Islet precursor cell (in vitro differentiated cells): ENCODE data around the gene PARP8.
"Not testable (repeated sequence)": the region's sequence is repeated elsewhere in the genome, so short reads cannot be mapped to it uniquely, and the experiment has no call there.

Experiments used
- DNase-seq: peaks from one replicate; pipeline ENCODE4 v3.0.0-alpha.2; 2018

PARP8 gene

DNA sequence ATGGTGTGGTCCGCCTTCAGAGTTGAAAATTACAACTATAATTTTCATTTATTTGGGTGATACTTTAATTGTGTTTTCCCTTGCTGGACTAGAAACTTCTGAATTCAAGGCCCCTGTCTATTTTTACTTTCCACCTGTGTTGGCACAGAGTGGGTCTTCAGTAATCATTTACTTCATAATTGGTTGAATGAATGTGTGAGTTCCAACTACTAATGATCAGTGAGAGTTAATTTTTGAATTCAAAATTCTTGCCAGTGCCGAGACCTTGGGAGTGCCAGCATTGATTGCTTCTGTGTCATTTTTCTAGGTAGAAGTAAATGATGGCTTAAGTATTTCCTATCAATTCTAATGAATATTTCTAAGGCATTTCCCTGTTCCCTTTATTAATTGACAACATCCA lies 61.4 kb downstream of the PARP8 start:
- DNase-seq = no peak

DNA sequence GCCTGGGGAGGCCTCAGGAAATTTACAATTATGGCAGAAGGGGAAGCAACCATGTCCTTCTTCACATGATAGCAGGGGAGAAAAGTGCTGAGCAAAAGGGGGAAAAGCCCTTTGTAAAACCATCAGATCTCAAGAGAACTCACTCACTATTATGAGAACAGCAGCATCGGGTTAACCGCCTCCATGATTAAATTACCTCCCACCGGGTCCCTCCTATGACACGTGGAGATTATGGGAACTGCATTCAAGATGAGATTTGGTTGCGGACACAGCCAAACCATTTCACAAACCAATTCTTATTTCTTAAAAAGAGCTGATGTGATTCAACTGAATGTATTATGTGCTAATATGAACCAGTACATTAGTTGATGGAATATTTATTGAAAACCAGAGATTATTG lies 63.9 kb downstream of the PARP8 start:
- DNase-seq = no peak

DNA sequence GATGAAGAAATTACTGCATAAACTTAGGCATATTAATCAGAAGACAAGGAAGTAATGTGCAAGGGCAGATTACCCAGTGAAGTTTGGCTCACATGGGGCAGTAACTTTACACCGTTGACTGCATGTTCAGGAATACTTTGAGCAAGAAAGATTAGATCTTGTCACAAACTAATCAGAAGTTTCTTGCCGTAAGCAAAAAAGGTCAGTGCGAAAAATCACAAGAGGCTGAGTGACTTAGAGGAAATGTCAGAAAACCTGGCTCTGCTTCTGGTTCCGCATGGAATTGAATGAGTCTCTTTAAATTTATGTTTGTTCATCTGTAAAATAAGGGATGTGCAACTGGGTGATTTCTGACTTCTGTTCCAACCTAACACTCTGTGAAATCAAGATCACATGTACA lies 64.4 kb downstream of the PARP8 start:
- DNase-seq = no peak

DNA sequence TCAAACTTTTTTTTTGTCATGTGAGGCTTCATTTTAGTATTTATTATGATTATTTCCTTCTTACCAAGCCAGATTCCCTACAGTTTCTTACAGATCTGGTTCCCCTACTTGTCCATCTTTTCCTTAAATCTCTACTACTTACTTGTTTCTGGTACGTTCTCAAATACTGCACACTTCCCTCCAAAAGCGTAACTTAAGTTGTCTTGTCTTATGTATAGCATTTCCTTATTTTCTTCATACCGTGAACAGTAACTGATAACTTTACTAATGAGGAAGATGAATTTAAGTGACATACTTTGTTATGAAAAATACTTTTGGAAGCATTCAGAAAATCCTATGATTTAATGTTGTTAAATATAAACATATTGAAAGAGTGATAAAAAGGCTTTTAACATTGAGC lies 67.3 kb downstream of the PARP8 start:
- DNase-seq = no peak

DNA sequence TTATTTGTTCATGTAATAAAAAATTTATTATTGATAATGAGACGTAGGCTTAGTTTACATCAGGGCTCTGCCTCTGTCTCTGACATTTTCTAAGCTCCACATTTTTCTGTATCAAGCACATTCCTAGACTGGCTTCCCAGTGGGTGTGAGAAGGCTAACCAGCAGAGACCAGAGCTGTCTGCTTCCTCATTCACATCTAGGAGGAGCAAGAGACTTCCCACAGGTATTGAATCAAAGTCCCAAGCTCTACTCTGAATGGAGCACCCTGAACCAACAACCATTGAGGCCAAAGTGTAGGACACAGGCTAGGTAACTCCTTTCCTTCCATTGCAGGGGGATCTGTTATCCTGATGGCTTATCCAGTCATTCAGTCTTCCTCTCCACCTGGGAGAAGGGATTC lies 72.4 kb downstream of the PARP8 start:
- DNase-seq = no peak

DNA sequence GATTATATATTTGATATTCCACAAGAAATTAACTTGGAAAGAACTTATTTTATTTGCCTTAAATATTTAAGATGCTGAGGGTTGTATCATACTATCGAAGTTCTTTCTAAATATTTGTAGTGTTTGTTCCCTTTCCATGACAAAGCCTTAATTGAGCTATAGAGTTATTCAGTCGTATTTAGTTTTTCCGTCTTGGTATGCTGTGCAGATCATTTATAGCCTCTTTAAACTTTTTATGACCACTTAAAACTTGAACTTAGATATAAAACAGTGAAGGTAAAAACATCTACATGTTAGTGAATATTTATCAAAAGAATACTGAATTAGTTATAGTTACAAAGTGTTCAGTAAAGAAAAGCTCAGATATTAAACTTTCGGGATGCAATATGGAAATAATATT lies 74.4 kb downstream of the PARP8 start:
- no peak for DNase-seq

DNA sequence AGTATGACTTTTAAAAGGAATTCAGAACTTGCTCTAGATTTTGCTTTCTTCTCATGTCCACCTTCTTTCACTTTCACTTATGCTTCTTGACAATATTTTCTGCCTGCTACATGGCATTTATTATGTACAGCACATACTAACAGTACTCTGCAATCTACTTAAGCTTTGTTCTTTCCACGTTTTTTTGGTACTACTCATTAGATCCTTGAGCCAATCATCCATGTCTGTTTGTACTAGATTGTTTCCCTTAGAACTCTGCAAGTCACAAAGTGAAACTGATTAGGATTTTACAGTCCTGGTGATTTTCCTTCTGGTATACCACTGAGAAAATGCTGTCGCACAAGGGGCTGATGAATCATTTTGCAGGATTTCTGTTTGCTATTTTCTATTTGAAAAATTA lies 78.3 kb downstream of the PARP8 start:
- no peak for DNase-seq

DNA sequence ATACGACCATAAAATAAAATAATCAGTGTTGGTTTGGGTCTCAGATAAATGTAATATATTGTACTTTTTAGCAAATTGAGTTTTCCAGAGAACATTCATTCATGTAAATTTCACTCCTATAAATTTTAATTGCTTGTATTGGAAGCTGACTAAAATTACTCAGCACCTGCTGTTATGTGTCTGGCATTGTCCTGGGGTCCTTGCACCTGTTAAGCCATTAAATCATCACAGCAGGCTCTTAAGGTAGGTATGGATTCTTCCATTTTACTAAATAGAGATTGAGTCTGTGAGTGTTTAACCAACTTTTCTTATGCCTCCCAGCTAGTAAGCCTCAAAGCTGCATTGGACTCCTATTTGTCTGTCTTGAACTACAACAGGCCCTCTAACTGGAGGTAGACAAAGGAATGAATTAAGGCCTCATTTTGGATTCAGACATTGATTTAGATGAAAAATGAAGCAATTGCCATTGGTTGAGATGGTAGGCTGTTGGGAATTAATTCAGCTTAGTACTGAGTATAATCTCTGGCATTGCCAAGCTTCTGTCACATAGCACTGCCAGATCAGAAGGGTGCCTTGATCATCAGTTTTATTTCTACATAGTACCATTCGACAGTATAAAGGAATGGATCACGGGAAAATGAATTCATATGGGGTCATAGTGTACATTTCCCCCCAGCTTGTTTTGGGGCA lies 78.9 kb downstream of the PARP8 start:
- DNase-seq = no peak

DNA sequence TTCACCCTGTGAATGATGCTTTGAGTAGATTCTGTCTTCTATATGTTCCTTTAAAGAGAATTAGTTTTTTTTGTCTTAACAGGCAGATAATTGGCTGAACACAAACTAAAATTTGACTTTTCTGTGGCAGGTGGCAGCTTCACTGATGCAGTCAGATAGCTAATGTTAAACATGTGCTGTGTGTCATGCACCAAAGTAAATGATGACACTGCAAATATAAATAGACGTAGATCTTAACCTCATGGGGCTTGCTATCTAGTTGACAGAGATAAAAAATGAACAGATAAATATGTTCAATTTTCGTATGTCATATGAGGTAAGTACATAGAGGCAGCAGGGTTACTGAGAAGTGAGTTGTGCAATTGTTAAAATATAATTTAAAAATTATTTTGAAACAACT lies 82.7 kb downstream of the PARP8 start:
- no peak for DNase-seq

DNA sequence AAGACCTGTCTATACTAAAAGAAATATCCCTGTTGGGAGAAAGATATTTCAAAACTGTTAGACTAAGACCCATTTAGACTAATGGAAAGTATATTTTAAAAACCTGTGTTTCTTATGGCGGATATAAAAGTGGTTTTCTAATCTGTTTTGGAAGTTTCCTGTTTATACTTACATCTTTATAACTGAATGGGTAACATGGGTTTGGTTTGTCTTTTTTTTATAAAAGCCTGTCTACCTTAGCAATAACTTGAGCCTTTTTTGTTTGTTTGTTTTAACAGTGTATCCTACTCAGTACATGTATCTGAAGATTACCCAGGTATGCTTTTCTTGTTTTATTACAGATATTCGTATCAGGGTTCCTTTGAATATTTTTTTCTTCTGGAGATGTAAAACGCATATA lies 83.4 kb downstream of the PARP8 start:
- DNase-seq = no peak

DNA sequence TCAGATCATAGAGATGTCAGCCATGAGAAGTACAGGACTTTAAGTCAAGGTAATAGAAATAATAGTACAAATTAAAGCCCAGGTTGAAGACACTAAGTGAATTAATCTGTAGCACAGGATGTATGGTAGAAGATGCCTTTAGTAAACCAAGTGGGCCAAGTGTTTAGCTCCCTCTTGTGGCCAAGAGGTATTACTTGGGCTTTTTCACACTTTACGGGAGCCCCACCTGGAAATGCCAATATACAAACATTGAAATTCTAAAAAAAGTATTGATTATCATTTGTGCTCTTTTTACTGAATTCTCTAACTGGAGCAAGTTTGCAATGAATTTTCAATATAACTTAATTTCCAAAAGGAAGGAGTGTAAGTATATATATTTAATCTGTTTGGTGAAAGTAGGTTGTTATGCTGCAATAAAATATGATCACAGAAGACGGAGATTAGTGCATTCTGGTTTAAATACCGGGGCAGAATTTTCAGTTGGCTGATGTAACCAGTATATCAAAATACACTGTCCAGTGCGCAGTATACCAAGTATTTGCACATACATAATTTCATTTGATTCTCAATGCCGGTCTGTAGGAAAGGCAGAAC lies 84.7 kb downstream of the PARP8 start:
- DNase-seq = no peak

DNA sequence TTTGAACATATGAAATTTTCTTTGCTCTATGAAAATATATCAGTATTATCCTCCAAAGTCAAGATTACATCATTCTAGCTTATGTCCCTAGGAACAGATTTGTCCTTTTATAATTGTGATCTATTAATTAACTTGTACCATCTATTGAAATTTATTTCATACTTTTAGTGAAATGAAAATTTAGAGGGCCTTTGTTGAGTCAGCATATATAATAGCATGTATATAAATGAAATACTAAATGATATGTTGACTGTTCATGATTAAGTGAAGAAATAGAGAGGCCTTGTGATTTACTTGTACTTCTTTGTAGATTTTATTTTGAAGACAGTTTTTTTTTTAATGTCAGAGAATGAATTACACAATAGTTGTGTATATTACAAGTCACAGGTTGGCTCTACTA lies 86.4 kb downstream of the PARP8 start:
- DNase-seq = no peak

DNA sequence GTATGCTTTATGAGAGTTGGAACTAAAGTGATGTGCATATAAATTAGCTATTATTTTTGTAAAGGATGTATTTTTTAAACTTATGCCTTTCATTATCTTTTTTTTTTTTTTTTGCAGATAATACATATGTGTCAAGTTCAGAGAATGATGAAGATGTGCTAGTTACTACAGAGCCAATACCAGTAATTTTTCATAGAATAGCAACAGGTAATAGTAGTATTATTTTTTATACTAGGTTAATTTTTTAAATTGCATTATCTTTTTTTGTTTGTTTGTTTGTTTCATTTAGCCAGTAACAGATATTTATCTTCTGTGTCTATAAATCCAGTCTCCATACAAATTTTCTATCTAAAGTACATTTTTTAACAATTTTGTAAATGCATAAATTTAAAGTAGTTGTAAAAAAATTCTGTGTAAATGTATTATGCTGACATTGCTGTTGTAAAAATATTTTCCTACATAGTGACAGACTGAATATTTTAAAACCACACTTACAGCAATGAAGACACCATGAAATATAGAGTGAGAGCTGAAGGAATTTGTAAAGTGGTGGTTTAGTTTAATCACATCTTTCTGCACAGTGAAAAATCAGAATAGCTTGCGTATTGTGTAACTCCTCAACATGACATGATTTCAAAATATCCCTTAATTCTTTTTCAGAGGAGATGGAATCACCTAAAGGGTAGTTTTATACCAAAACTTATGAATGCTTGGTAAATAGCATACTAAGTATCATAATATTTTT lies 93.3 kb downstream of the PARP8 start:
- DNase-seq = no peak

DNA sequence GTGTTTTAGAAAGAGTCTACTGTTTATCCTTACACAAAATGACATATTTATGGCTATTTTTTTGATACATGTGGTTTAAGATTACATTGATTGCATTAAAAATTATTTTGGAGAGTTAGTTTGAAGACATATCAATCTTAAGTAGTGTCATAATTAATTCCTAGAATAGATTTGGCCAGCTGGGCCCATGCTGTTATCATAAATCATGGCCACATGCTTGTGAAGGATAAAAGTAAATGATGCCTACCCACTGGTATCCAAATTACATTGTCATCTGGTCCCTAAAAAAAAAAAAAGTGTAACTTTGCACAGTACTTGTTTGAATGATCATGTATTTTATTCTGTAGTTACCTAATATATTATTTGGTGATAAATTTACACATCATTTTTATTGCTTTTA lies 96.9 kb downstream of the PARP8 start:
- DNase-seq = no peak

DNA sequence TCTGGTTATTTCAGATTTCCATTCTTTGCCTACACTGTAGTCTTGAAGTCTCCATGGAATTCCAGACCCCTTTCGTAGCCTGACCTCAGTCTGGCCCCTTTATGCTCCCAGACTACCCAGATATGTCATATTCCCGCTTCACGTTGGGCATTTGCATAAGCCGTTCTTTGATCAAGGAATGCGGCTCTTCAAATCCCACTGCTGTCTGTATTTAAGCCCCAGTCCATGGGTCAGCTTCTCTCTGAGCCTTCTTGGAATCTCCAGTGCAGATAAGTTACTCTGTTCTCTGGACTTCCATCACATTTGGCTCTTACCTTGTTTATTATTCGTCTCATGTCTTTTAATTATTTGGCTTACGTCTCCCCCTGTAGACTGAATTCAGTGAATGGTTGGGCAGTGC lies 97.4 kb downstream of the PARP8 start:
- no peak for DNase-seq

DNA sequence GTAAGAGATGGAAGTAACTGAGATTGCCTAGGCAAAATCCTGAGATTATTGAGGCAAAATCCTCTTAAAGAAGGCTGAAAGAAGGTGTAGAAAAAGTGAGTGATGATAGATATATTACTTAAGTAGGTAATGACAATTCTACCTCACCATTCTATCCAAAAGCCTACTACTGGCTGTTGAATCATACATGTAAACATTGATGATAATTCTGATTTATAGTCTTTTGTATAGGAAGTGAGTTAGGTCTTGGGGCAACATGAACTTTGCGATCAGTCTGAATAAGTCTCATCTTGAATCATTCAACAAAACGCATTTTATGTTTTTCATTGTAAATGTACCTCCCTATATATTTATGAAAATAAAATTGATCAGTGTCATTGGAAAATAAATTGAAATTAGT lies 99.6 kb downstream of the PARP8 start:
- DNase-seq = no peak

DNA sequence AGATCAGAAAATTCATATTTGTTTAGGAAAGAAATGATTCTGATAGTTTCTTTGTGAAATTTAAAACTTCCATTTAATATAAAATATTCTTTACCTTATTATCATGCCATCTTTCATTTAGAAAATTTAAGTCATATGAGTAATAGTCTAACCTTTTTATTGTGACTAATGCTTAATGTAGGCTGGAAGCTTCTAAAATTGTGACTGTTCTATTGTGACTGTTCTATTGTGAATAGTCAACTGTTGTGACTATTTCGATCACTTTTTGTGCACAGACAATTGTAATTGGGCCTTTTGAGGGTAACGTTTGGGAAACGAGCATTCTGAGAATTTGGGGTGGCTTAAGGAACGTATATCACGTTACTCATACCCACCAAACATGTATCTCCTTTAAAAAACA lies 100.0 kb downstream of the PARP8 start:
- DNase-seq = no peak

DNA sequence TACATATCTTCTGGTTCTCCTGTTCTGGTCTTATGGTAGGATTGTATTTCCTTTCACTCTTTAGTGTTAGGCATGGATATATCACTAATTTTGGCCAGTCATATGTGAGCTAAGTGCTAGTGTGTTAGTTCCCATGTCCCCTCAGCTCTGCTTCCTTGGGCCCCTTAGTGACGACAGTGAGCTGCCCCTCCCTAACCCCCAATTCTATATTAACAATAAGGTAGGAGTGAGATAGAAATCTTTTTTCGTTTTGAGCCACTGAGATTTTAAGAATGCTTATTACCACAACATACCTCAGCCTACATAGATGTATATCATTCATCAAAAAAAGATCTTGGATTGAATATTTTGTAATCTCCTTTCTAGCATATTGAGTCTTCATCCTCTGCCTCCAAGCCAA lies 100.5 kb downstream of the PARP8 start:
- DNase-seq = no peak

DNA sequence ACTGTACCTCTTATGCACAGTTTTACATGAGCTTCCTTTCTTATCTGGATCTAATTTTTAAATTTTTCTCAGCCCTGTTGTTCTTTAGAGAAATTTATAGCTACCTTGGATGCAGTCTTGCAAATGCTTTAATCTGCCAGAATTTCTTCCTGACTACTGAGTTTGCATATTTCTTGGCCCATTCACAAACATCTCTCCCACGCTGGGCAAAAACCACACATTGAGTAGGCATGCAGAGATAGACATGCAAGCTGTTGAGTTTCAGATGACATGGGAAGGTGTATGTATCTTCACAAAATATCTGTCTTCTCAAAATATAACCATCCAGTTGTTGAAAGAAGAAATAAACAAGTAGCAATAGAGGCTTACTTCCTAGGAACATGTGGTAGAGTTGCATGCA lies 101.2 kb downstream of the PARP8 start:
- no peak for DNase-seq

DNA sequence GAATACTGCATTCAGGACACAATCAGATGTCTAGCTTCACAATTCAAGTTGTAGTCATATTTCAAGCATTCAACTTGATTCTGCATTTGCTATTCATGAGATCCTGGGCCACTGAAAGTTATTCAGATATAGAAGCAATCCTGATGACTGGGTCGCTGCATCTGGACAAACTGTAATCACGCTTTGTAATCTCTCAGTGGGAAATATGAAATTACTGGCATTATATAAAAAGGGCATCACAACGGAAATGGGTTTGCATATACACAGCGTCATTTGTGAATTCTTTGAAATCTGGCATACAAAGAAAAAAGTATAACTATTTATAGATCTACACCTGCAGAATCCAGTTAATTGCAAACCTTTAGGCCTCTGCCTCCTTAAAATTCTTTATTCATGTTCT lies 102.2 kb downstream of the PARP8 start:
- DNase-seq = no peak

DNA sequence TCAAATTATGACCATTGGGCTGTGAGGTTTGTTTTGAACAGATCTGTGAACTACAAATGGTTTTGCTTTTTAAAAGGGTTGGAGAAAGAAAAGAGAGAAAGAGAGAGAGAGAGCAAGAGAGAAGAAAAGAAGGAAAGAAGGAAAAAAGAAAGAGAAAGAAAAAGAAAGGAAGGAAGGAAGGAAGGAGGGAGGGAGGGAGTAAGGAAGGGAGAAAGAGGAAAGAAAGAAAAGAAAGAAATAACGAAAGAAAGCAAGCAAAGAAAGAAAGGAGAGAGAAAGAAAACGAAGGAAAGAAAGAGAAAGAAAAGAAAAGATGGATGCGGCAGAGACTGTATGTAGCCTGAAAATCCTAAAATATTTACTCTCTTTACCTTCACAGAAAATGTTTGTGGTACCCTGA lies 104.0 kb downstream of the PARP8 start:
- DNase-seq = no peak

DNA sequence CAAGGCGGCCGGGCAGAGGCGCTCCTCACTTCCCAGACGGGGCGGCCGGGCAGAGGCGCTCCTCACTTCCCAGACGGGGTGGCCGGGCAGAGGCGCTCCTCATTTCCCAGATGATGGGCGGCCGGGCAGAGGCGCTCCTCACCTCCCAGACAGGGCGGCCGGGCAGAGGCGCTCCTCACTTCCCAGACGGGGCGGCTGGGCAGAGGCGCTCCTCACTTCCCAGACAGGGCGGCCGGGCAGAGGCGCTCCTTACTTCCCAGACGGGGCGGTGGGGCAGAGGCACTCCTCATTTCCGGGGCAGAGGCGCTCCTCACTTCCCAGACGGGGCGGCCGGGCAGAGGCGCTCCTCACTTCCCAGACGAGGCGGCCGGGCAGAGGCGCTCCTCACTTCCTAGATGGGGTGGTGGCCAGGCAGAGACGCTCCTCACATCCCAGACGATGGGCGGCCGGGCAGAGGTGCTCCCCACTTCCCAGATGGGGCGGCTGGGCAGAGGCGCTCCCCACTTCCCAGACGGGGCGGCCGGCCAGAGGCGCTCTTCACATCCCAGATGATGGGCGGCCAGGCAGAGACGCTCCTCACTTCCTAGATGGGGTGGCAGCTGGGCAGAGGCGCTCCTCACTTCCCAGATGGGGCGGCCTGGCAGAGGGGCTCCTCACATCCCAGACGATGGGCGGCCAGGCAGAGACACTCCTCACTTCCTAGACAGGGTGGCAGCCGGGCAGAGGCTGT lies 108.2 kb downstream of the PARP8 start:
- not testable (repeated sequence) for DNase-seq

DNA sequence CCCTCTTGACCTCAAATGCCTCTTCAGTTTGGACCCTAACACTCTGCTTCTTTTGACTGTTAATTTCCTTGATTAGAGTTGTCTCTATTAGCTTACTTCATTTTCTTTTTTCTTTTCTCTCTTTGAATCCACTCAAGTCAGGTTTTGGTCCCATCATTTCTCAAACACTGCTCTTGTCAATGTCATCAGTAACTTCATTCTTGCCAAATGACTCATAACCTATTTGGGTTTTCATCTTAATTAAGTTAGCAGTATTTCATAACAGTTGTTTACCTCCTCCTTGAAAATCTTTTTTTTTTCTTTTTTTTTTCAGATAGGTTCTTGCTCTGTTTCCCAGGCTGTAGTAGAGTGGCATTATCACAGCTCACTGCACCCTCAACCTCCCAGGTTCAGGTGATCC lies 119.6 kb downstream of the PARP8 start:
- no peak for DNase-seq

DNA sequence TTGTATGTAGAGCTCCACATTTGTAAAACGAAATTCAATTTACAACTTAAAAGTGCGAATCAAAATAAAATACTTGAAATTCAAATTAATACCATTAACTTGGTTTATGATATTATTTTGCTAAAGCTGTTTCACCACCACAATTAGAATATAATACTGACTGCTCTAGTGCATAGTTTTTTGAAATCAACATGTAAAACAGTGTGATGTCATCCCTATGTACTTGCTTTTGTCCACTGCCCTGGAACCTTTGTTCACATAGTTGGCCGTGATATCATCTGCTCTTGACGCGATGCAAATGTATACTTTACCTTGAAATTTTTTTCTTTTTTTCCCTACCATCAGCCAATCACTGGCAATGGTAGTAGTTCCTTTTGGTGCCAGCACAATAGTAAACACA lies 125.4 kb downstream of the PARP8 start:
- DNase-seq = no peak
